Measurements from ENCODE around the gene TMEM98. TPM values are rescaled to one million over a fixed set of nuclear protein-coding genes. Genes with fewer than 3 reads are reported as not detected.
"Not testable (repeated sequence)": the region's sequence is repeated elsewhere in the genome, so short reads cannot be mapped to it uniquely, and the experiment has no call there.

Gene TMEM98
- total RNA-seq: 12.7 TPM
- long read RNA-seq, full-length matches to known transcripts: 10 of 11 reads
- long read RNA-seq, partial matches to known transcripts: 1 of 11 reads
- long read RNA-seq, other reads (novel, unspliced or antisense): 0 of 11 reads

GRCh38 chr17:32927724-32928585 lies at the start of gene TMEM98:
TSS of gene TMEM98 (plus strand) at chr17:32928153. CDS start at chr17:32931529, 3,376 bp downstream.
- ATAC-seq: peak; percentile 69
- peak; percentile 65 for DNase-seq (ENCODE audit: missing footprints)
- intact Hi-C loops (cut with DNase I): no loop called here

- intact Hi-C loops (cut with DNase I): no loop called here
- no peak for DNase-seq (ENCODE audit: missing footprints)
- ATAC-seq: no peak
Measured at GRCh38 chr17:32878211-32878610, 49.7 kb upstream of the TMEM98 start.

GRCh38 chr17:32879134-32879533 lies 48.8 kb upstream of the TMEM98 start:
- ATAC-seq (no peak), DNase-seq (ENCODE audit: missing footprints) (no peak)
- intact Hi-C loops (cut with DNase I): no loop called here

- intact Hi-C loops (cut with DNase I): no loop called here
- DNase-seq (ENCODE audit: missing footprints): no peak
- no peak for ATAC-seq
Measured at GRCh38 chr17:32880671-32881453, 47.1 kb upstream of the TMEM98 start.

GRCh38 chr17:32882029-32882428 lies 45.9 kb upstream of the TMEM98 start:
- DNase-seq (ENCODE audit: missing footprints) (no peak), ATAC-seq (no peak)
- intact Hi-C loops (cut with DNase I): no loop called here

GRCh38 chr17:32882734-32883133 lies 45.2 kb upstream of the TMEM98 start:
- intact Hi-C loops (cut with DNase I): no loop called here
- ATAC-seq (no peak), DNase-seq (ENCODE audit: missing footprints) (no peak)

- DNase-seq (ENCODE audit: missing footprints); intact Hi-C loops (cut with DNase I); ATAC-seq: not testable (repeated sequence)
Measured at GRCh38 chr17:32886951-32887350, 41.0 kb upstream of the TMEM98 start.

- DNase-seq (ENCODE audit: missing footprints); intact Hi-C loops (cut with DNase I); ATAC-seq: not testable (repeated sequence)
Measured at GRCh38 chr17:32887410-32887809, 40.5 kb upstream of the TMEM98 start.

- intact Hi-C loops (cut with DNase I): no loop called here
- DNase-seq (ENCODE audit: missing footprints): no peak
- ATAC-seq: no peak
Measured at GRCh38 chr17:32894245-32894644, 33.7 kb upstream of the TMEM98 start.

GRCh38 chr17:32896647-32897258 lies 31.2 kb upstream of the TMEM98 start:
- intact Hi-C loops (cut with DNase I): no loop called here
- DNase-seq (ENCODE audit: missing footprints) (no peak), ATAC-seq (no peak)

GRCh38 chr17:32899236-32900013 lies 28.5 kb upstream of the TMEM98 start:
- ATAC-seq: no peak
- DNase-seq (ENCODE audit: missing footprints): no peak
- intact Hi-C loops (cut with DNase I): no loop called here

- no peak for DNase-seq (ENCODE audit: missing footprints)
- intact Hi-C loops (cut with DNase I): no loop called here
- ATAC-seq: no peak
Measured at GRCh38 chr17:32901743-32902142, 26.2 kb upstream of the TMEM98 start.

GRCh38 chr17:32903774-32904673 lies 23.9 kb upstream of the TMEM98 start:
- DNase-seq (ENCODE audit: missing footprints): no peak

GRCh38 chr17:32904891-32905290 lies 23.1 kb upstream of the TMEM98 start:
- DNase-seq (ENCODE audit: missing footprints): no peak
- intact Hi-C loops (cut with DNase I): no loop called here
- ATAC-seq: no peak

More at GRCh38 chr17:32903774-32904673, 23.9 kb upstream of the TMEM98 start:
- intact Hi-C loops (cut with DNase I): no loop called here
- ATAC-seq: no peak

GRCh38 chr17:32907583-32907982 lies 20.4 kb upstream of the TMEM98 start:
- ATAC-seq: no peak
- intact Hi-C loops (cut with DNase I): no loop called here
- no peak for DNase-seq (ENCODE audit: missing footprints)

- ATAC-seq: peak; percentile 76
- DNase-seq (ENCODE audit: missing footprints): no peak
- intact Hi-C loops (cut with DNase I): loop anchor here (2.0 kb wide), 1 partner anchor 125 kb away; no protein-coding TSS in a partner anchor
Measured at GRCh38 chr17:32909787-32910369, 18.1 kb upstream of the TMEM98 start.

- DNase-seq (ENCODE audit: missing footprints): no peak
- no peak for ATAC-seq
- intact Hi-C loops (cut with DNase I): loop anchor here (2.0 kb wide), 1 partner anchor 126 kb away; no protein-coding TSS in a partner anchor
Measured at GRCh38 chr17:32910769-32911168, 17.2 kb upstream of the TMEM98 start.
